K562 (cell line): Measurements from ENCODE around the gene VSIG4. TPM values are rescaled to one million over a fixed set of nuclear protein-coding genes. Genes with fewer than 3 reads are reported as not detected.

Source experiments
- ATAC-seq: fragments of 200-7000 bp; cut with Tn5 transposase; 3 replicates; pipeline ENCODE4 v1.9.1; 2020; ENCODE audit warnings: moderate library complexity
- BruUV-seq: library from RNA; stranded (reverse); fragments of 400-500 nt; replicated peaks from 2 replicates; lab custom pipeline; 2021; lab: Mats Ljungman, UMichigan
- CTCF ChIA-PET: fragments of 300-600 bp; formaldehyde crosslinking; extraction: SDS; loops from one replicate; lab custom pipeline; 2021; ENCODE audit warnings: low intra/inter-chr PET ratio; lab: Yijun Ruan, JAX
- POLR2A ChIA-PET: fragments of 300-600, 350-650 bp; sonication (Branson Sonifier 250); formaldehyde crosslinking; extraction: SDS; loops from one replicate; lab custom pipeline; 2021; ENCODE audit warnings: antibody characterized with exemption, inconsistent platforms; lab: Yijun Ruan, JAX
- DNase-seq, 4 experiments: peaks; one replicate each; pipeline versions ENCODE4 v3.0.0 to v3.0.0-alpha.2; 2011 to 2018; ENCODE audit warnings: low spot score in 3 of 4, mixed read lengths in 3 of 4; ENCODE audit errors: extremely low read depth in 1 of 4
- FAIRE-seq: peaks from 2 replicates; lab custom pipeline; 2011; peaks lifted over from hg19 to GRCh38; lab: Jason Lieb, UNC
- H2AFZ ChIP-seq: 2 replicates; pipeline ENCODE4 v1.6.0; 2011; ENCODE audit warnings: low read depth, low read length, control low read depth, inconsistent platforms
- H3K27ac ChIP-seq: fragments of 200-600 bp; 3 replicates; pipeline ENCODE4 v1.8.0; 2011; ENCODE audit warnings: low read depth, mild to moderate bottlenecking, control low read depth, inconsistent platforms, low read length, moderate library complexity, mixed read lengths; ENCODE audit errors: extremely low read depth
- H3K27me3 ChIP-seq, 2 experiments: fragments of 300-600 bp in 1 of 2; 2 replicates in 1 of 2; 3 replicates in 1 of 2; pipeline versions ENCODE4 v1.6.0 to v1.8.0; 2011; ENCODE audit warnings: inconsistent platforms in 2 of 2, low read length in 2 of 2, mild to moderate bottlenecking in 1 of 2, mixed read lengths in 1 of 2, moderate library complexity in 1 of 2; ENCODE audit not compliant: control insufficient read depth in 2 of 2, insufficient read depth in 2 of 2
- H3K36me3 ChIP-seq: fragments of 300-600 bp; 3 replicates; pipeline ENCODE4 v1.8.0; 2011; ENCODE audit warnings: mild to moderate bottlenecking, low read length, inconsistent platforms; ENCODE audit not compliant: control insufficient read depth, insufficient read depth
- H3K4me1 ChIP-seq, 2 experiments: fragments of 200-600 bp in 1 of 2; replicated peaks in 1 of 2; 2 replicates in 1 of 2; 3 replicates in 1 of 2; pipeline versions ENCODE4 v1.5.1 to v1.8.0; 2011; ENCODE audit warnings: inconsistent platforms in 2 of 2, low read length in 2 of 2, mild to moderate bottlenecking in 1 of 2, mixed read lengths in 1 of 2, moderate library complexity in 1 of 2; ENCODE audit not compliant: control insufficient read depth in 2 of 2, insufficient read depth in 2 of 2
- H3K4me2 ChIP-seq: 2 replicates; pipeline ENCODE4 v1.6.1; 2011; ENCODE audit warnings: low read length, control low read depth, inconsistent platforms, mixed read lengths; ENCODE audit not compliant: insufficient read depth
- H3K4me3 ChIP-seq: fragments of 200-600 bp; sonication (generic), shearing (Covaris generic); 2 replicates; pipeline ENCODE4 v1.5.1; 2016; ENCODE audit warnings: control low read depth, inconsistent platforms
- H3K79me2 ChIP-seq: fragments of 200-600 bp; 3 replicates; pipeline ENCODE4 v1.8.0; 2011; ENCODE audit warnings: low read length, inconsistent platforms; ENCODE audit not compliant: control insufficient read depth, insufficient read depth
- H3K9ac ChIP-seq, 2 experiments: 2 replicates each; pipeline versions ENCODE4 v1.6.0 to v1.6.1; 2011; ENCODE audit warnings: low read depth in 2 of 2, low read length in 2 of 2, control low read depth in 1 of 2, inconsistent platforms in 1 of 2, mild to moderate bottlenecking in 1 of 2, mixed read lengths in 1 of 2; ENCODE audit not compliant: insufficient read depth in 1 of 2
- H3K9me1 ChIP-seq: one replicate; pipeline ENCODE4 v1.6.0; 2011; ENCODE audit warnings: inconsistent platforms, mild to moderate bottlenecking, low read length, moderate library complexity; ENCODE audit not compliant: control insufficient read depth, insufficient read depth
- H3K9me3 ChIP-seq: replicated peaks from 2 replicates; pipeline ENCODE4 v1.5.1; 2011; ENCODE audit warnings: low read depth, low read length, inconsistent platforms; ENCODE audit not compliant: control insufficient read depth, insufficient read depth
- H4K20me1 ChIP-seq: replicated peaks from 2 replicates; pipeline ENCODE4 v1.6.1; 2011; ENCODE audit warnings: low read length, inconsistent platforms, mixed read lengths; ENCODE audit not compliant: control insufficient read depth, insufficient read depth
- AFF4 ChIP-seq: sonication (generic); formaldehyde crosslinking; IDR thresholded peaks from 2 replicates; pipeline ENCODE4 v1.8.0; 2023; ENCODE audit warnings: mild to moderate bottlenecking, missing genetic modification reagents
- CLOCK ChIP-seq: fragments of 250-450 bp; sonication (Bioruptor Pico); IDR thresholded peaks from 2 replicates; pipeline ENCODE4 v1.4.0; 2020; ENCODE audit warnings: mild to moderate bottlenecking, moderate library complexity, borderline replicate concordance
- ELF2 ChIP-seq: fragments of 250-450 bp; sonication (Bioruptor Pico); IDR thresholded peaks from 2 replicates; pipeline ENCODE4 v1.5.0; 2021; ENCODE audit warnings: mild to moderate bottlenecking
- ESRRB ChIP-seq: fragments of 250-450 bp; sonication (Bioruptor Pico); IDR thresholded peaks from 2 replicates; pipeline ENCODE4 v1.5.0; 2020; ENCODE audit warnings: mild to moderate bottlenecking, moderate library complexity, borderline replicate concordance
- MAFF ChIP-seq: IDR thresholded peaks from 2 replicates; pipeline ENCODE4 v1.6.1; 2012; ENCODE audit warnings: low read length, improper control_type of control experiment
- SMARCA4 ChIP-seq: fragments of 450-650 bp; IDR thresholded peaks from 2 replicates; pipeline ENCODE4 v1.6.1; 2016
- TFAM ChIP-seq: fragments of 250-450 bp; sonication (Bioruptor Pico); conservative IDR thresholded peaks from 2 replicates; pipeline ENCODE4 v1.5.0; 2021; ENCODE audit warnings: mild to moderate bottlenecking, moderate library complexity
- ZNF124 ChIP-seq: sonication (generic); formaldehyde crosslinking; IDR thresholded peaks from 2 replicates; pipeline ENCODE4 v1.8.1; 2022; ENCODE audit warnings: missing genetic modification reagents
- ZNF23 ChIP-seq: fragments of 250-450 bp; sonication (Bioruptor Pico); IDR thresholded peaks from 2 replicates; pipeline ENCODE4 v1.4.0; 2020; ENCODE audit warnings: mild to moderate bottlenecking
- ZNF444 ChIP-seq: fragments of 250-450 bp; sonication (Bioruptor Pico); IDR thresholded peaks from 2 replicates; pipeline ENCODE4 v1.4.0; 2020; ENCODE audit warnings: mild to moderate bottlenecking, moderate library complexity
- ZNF76 ChIP-seq: fragments of 250-450 bp; sonication (Bioruptor Pico); IDR thresholded peaks from 2 replicates; pipeline ENCODE4 v1.4.0; 2020; ENCODE audit warnings: mild to moderate bottlenecking, moderate library complexity, borderline replicate concordance
- WGBS: fragments of 100-300 bp; shearing (Covaris generic); methylation state at CpG from one replicate; pipeline ENCODE4 v1.1.6; 2016; ENCODE audit warnings: low coverage, mixed read lengths; ENCODE audit not compliant: insufficient coverage; ENCODE audit errors: missing lambda C conversion rate; 5-methylcytosine and 5-hydroxymethylcytosine counted together
- in situ Hi-C: fragments of 300-500 bp; cut with MboI; formaldehyde crosslinking; loops from 4 replicates; pipeline ENCODE4 v1.15.0; 2018; ENCODE audit warnings: inconsistent platforms, mixed read lengths
- intact Hi-C: fragments of 100-400 bp; cut with micrococcal nuclease; formaldehyde crosslinking; loops from 2 replicates; pipeline ENCODE4 v1.14.2; 2022
- polyA plus RNA-seq, 8 experiments: library from polyadenylated mRNA; depleted of rRNA in 4 of 8; stranded (reverse) in 5 of 8; unstranded in 3 of 8; fragments of >200 nt; fragmentation: Nextera tagmentation in 2 of 8; fragmentation: Illumina TruSeq in 1 of 8; extraction: Ambion mirVana in 2 of 8; extraction: Trizol in 1 of 8; gene quantifications; 2 replicates each; pipeline versions ENCODE4 v1.2.1 to v1.2.3, GENCODE V29; 2011 to 2014; ENCODE audit warnings: inconsistent platforms in 1 of 8, missing spikeins in 1 of 8
- total RNA-seq, 7 experiments: library from RNA; depleted of rRNA in 6 of 7; stranded (reverse); fragments of >200 nt in 6 of 7; fragmentation: Illumina TruSeq in 2 of 7; extraction: Trizol in 2 of 7; gene quantifications; 2 replicates each; pipeline versions ENCODE4 v1.2.1 to v1.2.3, GENCODE V29; 2011 to 2021; ENCODE audit warnings: low replicate concordance in 1 of 7

VSIG4 gene
- total and polyA plus RNA-seq, 9 of the 15 experiments (the other 6 are each of a cell fraction or from before 2014, with no cell fraction given), result 0.22 to 1.6 (median 0.46) TPM; not detected in 1

- Histone ChIP-seq H3K79me2 (no peaks in the 10 kb centered on the region), H2AFZ (no peak overlapping the region), H3K27me3 (no peaks in the 10 kb centered on the region), H4K20me1 (no peaks in the 10 kb centered on the region), H3K9ac (no peak overlapping the region), H3K27ac (no peak overlapping the region), H3K9me1 (no peaks in the 10 kb centered on the region), H3K4me3 (no peak overlapping the region), H3K4me2 (no peak overlapping the region), H3K4me1 (peaks cover 0 to 7% of the 10 kb centered on the region in 2 experiments; a peak in 4 of 5 replicates), H3K36me3 (no peaks in the 10 kb centered on the region), H3K9me3 (no peaks in the 10 kb centered on the region)
- in situ Hi-C loops, result no loop called here
- ChIA-PET POLR2A (interaction anchor here (0.7 to 1.4 kb wide), 3 partner anchors 9 to 32 kb away, joined by 3 to 4 read pairs (median 4); no protein-coding TSS in a partner anchor), CTCF (no interaction called here)
- no peak for DNase-seq
- no peak for FAIRE-seq
- no TSS peak for BruUV-seq
- 83% methylated on average over 1 of the region's 1 CpG for WGBS
- TF ChIP-seq MAFF (no peak), ZNF124 (no peak), TFAM (CRISPR knock-in tag) (no peak), AFF4 (CRISPR knock-in tag) (no peak), ESRRB (CRISPR knock-in tag) (no peak), ZNF23 (CRISPR knock-in tag) (no peak), ELF2 (CRISPR knock-in tag) (no peak), SMARCA4 (no peak), ZNF76 (CRISPR knock-in tag) (no peak), CLOCK (CRISPR knock-in tag) (no peak), ZNF444 (no peak)
- intact Hi-C loops, result no loop called here
- ATAC-seq, result no peak
Observed at GRCh38 chrX:66038115-66038514, 1.8 kb downstream of the VSIG4 start.
